Upper lobe of left lung (tissue), 6 donors: ENCODE measurements around the gene MAP6. TPM values are rescaled to one million over a fixed set of nuclear protein-coding genes. Genes with fewer than 3 reads are reported as not detected.

Experiments
- ATAC-seq, 2 donors: fragments of 200-7000 bp; cut with Tn5 transposase; one replicate each; pipeline ENCODE4 v1.9.1; 2022; ENCODE audit warnings: mild to moderate bottlenecking in 2 of 2, moderate library complexity in 2 of 2; ENCODE audit not compliant: low FRiP score in 2 of 2
- DNase-seq, 2 donors: peaks; one replicate each; pipeline ENCODE4 v3.0.0-alpha.2; 2019 to 2020
- H3K27ac ChIP-seq, 4 donors: fragments of 200-600 bp; sonication (generic); one replicate each; pipeline ENCODE4 v1.5.1; 2016 to 2019
- H3K27me3 ChIP-seq, 4 donors: fragments of 200-600 bp; sonication (generic); one replicate each; pipeline ENCODE4 v1.5.1; 2017 to 2019
- H3K36me3 ChIP-seq, 4 donors: fragments of 200-600 bp; sonication (generic); one replicate each; pipeline ENCODE4 v1.5.1; 2016 to 2019
- H3K4me1 ChIP-seq, 4 donors: fragments of 200-600 bp; sonication (generic); one replicate each; pipeline ENCODE4 v1.5.1; 2018 to 2019
- H3K4me3 ChIP-seq, 4 donors: fragments of 200-600 bp; sonication (generic); one replicate each; pipeline ENCODE4 v1.5.1; 2017 to 2019; ENCODE audit warnings: mild to moderate bottlenecking in 2 of 4, moderate library complexity in 1 of 4
- H3K9me3 ChIP-seq, 4 donors: fragments of 200-600 bp; sonication (generic); one replicate each; pipeline ENCODE4 v1.5.1; 2018 to 2019
- EP300 ChIP-seq, 4 donors: sonication (generic); formaldehyde crosslinking; IDR thresholded peaks; one replicate each; pipeline ENCODE4 v1.5.1; 2017; ENCODE audit warnings: antibody characterized with exemption in 4 of 4, control low read depth in 2 of 4
- POLR2A ChIP-seq, 4 donors: fragments of 450-650 bp; IDR thresholded peaks; one replicate each; pipeline ENCODE4 v1.5.1; 2016 to 2017; ENCODE audit warnings: antibody characterized with exemption in 4 of 4, mild to moderate bottlenecking in 2 of 4
- POLR2AphosphoS5 ChIP-seq, 2 donors: sonication (generic); formaldehyde crosslinking; IDR thresholded peaks; one replicate each; pipeline ENCODE4 v1.5.1; 2017; ENCODE audit warnings: antibody characterized with exemption in 2 of 2
- WGBS, 2 donors: methylation state at CpG; one replicate each; pipeline ENCODE4 v1.1.5; 2017 to 2018; 5-methylcytosine and 5-hydroxymethylcytosine counted together
- small RNA-seq, 4 donors: library from RNA; depleted of rRNA; stranded (forward); fragments of <200 nt; gene quantifications; one replicate each; pipeline ENCODE3, GENCODE V24; 2016
- total RNA-seq, 6 donors: library from RNA; depleted of rRNA in 4 of 6; stranded (reverse); fragments of >200 nt in 4 of 6; gene quantifications; one replicate each; pipeline versions ENCODE4 v1.1.0 to v1.2.1, GENCODE V29; 2016 to 2021
- TF ChIP-seq, protein P1 (sequence below), 6 experiments: fragments of 450-650 bp in 4 of 6; fragments of 200-600 bp in 2 of 6; sonication (generic) in 2 of 6; IDR thresholded peaks; one replicate each; pipeline ENCODE4 v1.5.1; 2016 to 2019; ENCODE audit warnings: antibody characterized with exemption in 6 of 6
- donor health status: DM: no; HTN: no; CAD: no; lungs with moderate emphysema.
- donor health status: DM: no; HTN: yes; CAD: no; lungs with severe emphysema.

The MAP6 gene
- total RNA-seq, 6 donors from 2014 or later, result 3.5 to 17.6 (median 8.9) TPM

- 94 to 97% methylated on average over 4 of the region's 4 CpGs for WGBS, 2 donors
- Histone ChIP-seq H3K27ac (no peak overlapping the region), H3K36me3 (no peaks in the 10 kb centered on the region), H3K27me3 (no peaks in the 10 kb centered on the region), H3K4me3 (no peak overlapping the region), H3K9me3 (no peaks in the 10 kb centered on the region), H3K4me1 (peaks cover 0 to 9% (median 0%) of the 10 kb centered on the region in 4 donors)
- no peak for ATAC-seq
- TF ChIP-seq, protein P1, sequence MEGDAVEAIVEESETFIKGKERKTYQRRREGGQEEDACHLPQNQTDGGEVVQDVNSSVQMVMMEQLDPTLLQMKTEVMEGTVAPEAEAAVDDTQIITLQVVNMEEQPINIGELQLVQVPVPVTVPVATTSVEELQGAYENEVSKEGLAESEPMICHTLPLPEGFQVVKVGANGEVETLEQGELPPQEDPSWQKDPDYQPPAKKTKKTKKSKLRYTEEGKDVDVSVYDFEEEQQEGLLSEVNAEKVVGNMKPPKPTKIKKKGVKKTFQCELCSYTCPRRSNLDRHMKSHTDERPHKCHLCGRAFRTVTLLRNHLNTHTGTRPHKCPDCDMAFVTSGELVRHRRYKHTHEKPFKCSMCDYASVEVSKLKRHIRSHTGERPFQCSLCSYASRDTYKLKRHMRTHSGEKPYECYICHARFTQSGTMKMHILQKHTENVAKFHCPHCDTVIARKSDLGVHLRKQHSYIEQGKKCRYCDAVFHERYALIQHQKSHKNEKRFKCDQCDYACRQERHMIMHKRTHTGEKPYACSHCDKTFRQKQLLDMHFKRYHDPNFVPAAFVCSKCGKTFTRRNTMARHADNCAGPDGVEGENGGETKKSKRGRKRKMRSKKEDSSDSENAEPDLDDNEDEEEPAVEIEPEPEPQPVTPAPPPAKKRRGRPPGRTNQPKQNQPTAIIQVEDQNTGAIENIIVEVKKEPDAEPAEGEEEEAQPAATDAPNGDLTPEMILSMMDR (IDR thresholded peaks at IDR 0.05), result no peak
- no peak for TF ChIP-seq POLR2A (IDR thresholded peaks at IDR 0.05)
- TF ChIP-seq EP300 (IDR thresholded peaks at IDR 0.05), result no peak
- no peak for TF ChIP-seq POLR2AphosphoS5 (IDR thresholded peaks at IDR 0.05)
- no peak for DNase-seq
These were observed 127.4 kb downstream of the MAP6 start for GRCh38 chr11:75541193-75542087.

- Histone ChIP-seq H3K27ac (no peak overlapping the region), H3K27me3 (no peaks in the 10 kb centered on the region), H3K4me1 (peaks cover 0 to 9% (median 0%) of the 10 kb centered on the region in 4 donors), H3K36me3 (no peaks in the 10 kb centered on the region), H3K4me3 (no peak overlapping the region), H3K9me3 (no peaks in the 10 kb centered on the region)
- DNase-seq (no peak), ATAC-seq (no peak)
- WGBS, 2 donors, result 74 to 83% methylated on average over 8 to 9 of the region's 9 CpGs
- TF ChIP-seq POLR2A (IDR thresholded peaks at IDR 0.05) (no peak), POLR2AphosphoS5 (IDR thresholded peaks at IDR 0.05) (no peak), EP300 (IDR thresholded peaks at IDR 0.05) (no peak)
- TF ChIP-seq, protein P1 (IDR thresholded peaks at IDR 0.05), result no peak
These were observed 129.1 kb downstream of the MAP6 start for GRCh38 chr11:75539459-75540334.

DNA sequence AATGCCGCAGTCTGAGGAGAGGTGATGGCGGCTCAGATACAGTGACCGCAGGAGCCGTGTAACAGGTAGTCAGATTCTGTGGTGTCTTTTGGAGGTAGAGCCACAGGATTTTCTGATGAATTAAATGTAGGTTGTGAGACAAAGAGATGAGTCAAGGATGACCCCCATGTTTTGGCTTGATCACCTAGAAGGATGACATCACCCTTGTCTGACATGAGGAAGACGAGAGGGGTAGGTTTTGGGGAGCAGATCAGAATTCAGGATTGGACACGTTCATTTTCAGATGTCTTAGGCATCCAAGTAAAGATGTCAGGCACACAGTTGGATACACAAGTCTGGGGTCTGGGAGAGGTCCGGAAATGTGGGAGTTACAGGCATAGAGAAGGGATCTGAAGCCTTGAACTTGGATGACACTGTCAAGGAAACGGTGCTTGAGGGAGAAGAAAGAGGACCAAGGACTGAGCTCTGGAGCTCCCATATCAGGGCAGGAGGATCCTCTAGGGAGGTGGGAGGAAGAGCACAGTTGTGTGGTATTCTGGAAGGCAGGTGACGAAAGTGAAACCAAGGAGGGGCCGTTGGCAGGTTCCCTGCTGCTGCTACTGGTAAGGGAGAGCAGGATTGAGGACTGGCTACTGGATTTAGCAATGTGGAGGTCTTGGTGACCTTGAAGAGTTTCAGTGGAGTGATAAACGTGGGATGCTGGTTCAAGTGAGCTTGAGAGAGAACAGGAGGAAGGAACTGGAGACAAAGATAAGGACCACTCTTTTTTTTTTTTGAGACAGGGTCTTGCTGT is 130.5 kb downstream of the MAP6 start:
- DNase-seq (no peak), ATAC-seq (no peak)
- no peak overlapping the region for H3K27ac ChIP-seq
- TF ChIP-seq POLR2AphosphoS5 (IDR thresholded peaks at IDR 0.05) (no peak), POLR2A (IDR thresholded peaks at IDR 0.05) (no peak), EP300 (IDR thresholded peaks at IDR 0.05) (no peak)
- TF ChIP-seq, protein P1 (IDR thresholded peaks at IDR 0.05), result no peak
- WGBS, 2 donors, result 82 to 83% methylated on average over 11 of the region's 11 CpGs
- H3K4me1 ChIP-seq, result peaks cover 4 to 19% (median 7%) of the 10 kb centered on the region in 4 donors
- no peak overlapping the region for H3K4me3 ChIP-seq
- H3K27me3 ChIP-seq, result no peaks in the 10 kb centered on the region
- no peaks in the 10 kb centered on the region for H3K9me3 ChIP-seq
- no peaks in the 10 kb centered on the region for H3K36me3 ChIP-seq

DNA sequence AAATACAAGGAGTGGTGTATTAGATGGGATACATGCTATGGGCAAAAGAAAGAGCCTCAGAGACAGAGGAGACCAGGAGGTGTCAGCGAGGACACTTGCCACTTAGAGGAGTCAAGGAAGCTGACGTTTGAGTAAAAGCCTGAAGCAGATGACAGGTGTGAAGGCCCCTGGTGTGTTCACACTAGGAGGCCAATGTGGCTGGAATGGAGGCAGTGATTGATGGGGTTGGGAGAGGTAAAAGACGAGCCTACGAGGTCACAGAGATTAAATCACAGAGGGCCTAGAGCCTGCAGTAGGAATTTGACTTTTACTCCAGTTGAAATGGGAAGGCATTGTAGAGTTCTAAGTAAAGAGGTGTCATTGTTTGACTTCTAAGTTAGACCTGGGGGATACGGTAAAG is 131.1 kb downstream of the MAP6 start:
- no peak for TF ChIP-seq POLR2AphosphoS5 (IDR thresholded peaks at IDR 0.05)
- no peak for TF ChIP-seq EP300 (IDR thresholded peaks at IDR 0.05)
- TF ChIP-seq, protein P1 (IDR thresholded peaks at IDR 0.05), result no peak
- TF ChIP-seq POLR2A (IDR thresholded peaks at IDR 0.05), result no peak
- no peak for ATAC-seq
- Histone ChIP-seq H3K27me3 (no peaks in the 10 kb centered on the region), H3K4me1 (peaks cover 4 to 19% (median 7%) of the 10 kb centered on the region in 4 donors), H3K9me3 (no peaks in the 10 kb centered on the region), H3K4me3 (no peak overlapping the region), H3K27ac (no peak overlapping the region), H3K36me3 (no peaks in the 10 kb centered on the region)
- DNase-seq, result no peak
- 84 to 85% methylated on average over 5 of the region's 5 CpGs for WGBS, 2 donors

Small RNA genes lying within 50 kb of the gene (small RNA-seq; reads per million reads assigned to genes)
- gene AP001922.4, result 0 reads per million in 4 donors

Other genes with a start within 250 kb of the MAP6 start
- 1 to 10 TPM; 3.5 to 7.3 (median 4.3) TPM for gene KLHL35, start 235.8 kb downstream of the MAP6 start, total RNA-seq
- 10 to 100 TPM in 4 of 6 donors, 1 to 10 TPM in 2; 5.7 to 34.6 (median 14.0) TPM for gene GDPD5, start 143.1 kb downstream of the MAP6 start, total RNA-seq
- gene SERPINH1, start 106.8 kb downstream of the MAP6 start, total RNA-seq, result 100 to 1,000 TPM in 5 of 6 donors, 10 to 100 TPM in 1; 95.9 to 266 (median 145) TPM
- gene MOGAT2, start 48.8 kb upstream of the MAP6 start, total RNA-seq, result under 1 TPM in 2 of 6 donors, not detected in 4; 0.11 to 0.13 TPM
- gene DGAT2, start 99.7 kb upstream of the MAP6 start, total RNA-seq, result 10 to 100 TPM in 3 of 6 donors, 1 to 10 TPM in 3; 2.1 to 17.3 (median 10.4) TPM
- gene UVRAG, start 146.2 kb upstream of the MAP6 start, total RNA-seq, result 10 to 100 TPM; 23.3 to 72.3 (median 28.5) TPM